GM23338 (cell line): ENCODE results near the gene HLA-G. TPM values are rescaled to one million over a fixed set of nuclear protein-coding genes. Genes with fewer than 3 reads are reported as not detected.

Experiments
- ATAC-seq: fragments of 200-7000 bp; cut with Tn5 transposase; 3 replicates; pipeline ENCODE4 v1.9.1; 2020
- DNase-seq: peaks from one replicate; pipeline ENCODE4 v3.0.0-alpha.2; 2015; ENCODE audit warnings: low spot score
- H2AFZ ChIP-seq: fragments of 200-600 bp; sonication (generic); 2 replicates; pipeline ENCODE4 v1.8.0; 2016; ENCODE audit warnings: antibody characterized with exemption, mild to moderate bottlenecking, moderate library complexity
- H3F3A ChIP-seq: fragments of 200-600 bp; sonication (generic); replicated peaks from 2 replicates; pipeline ENCODE4 v1.8.0; 2017; ENCODE audit warnings: antibody characterized with exemption, mixed run types, low read depth
- H3K27ac ChIP-seq: fragments of 200-600 bp; sonication (generic); 2 replicates; pipeline ENCODE4 v1.6.1; 2016; ENCODE audit warnings: low read depth
- H3K27me3 ChIP-seq: fragments of 200-600 bp; sonication (generic); 2 replicates; pipeline ENCODE4 v1.8.0; 2016; ENCODE audit warnings: mild to moderate bottlenecking, mixed run types, moderate library complexity; ENCODE audit not compliant: insufficient read depth
- H3K36me3 ChIP-seq: fragments of 200-600 bp; sonication (generic); 2 replicates; pipeline ENCODE4 v1.8.0; 2016; ENCODE audit warnings: mild to moderate bottlenecking; ENCODE audit not compliant: insufficient read depth
- H3K4me1 ChIP-seq: fragments of 200-600 bp; sonication (generic); 2 replicates; pipeline ENCODE4 v1.8.0; 2016; ENCODE audit warnings: mild to moderate bottlenecking, moderate library complexity; ENCODE audit not compliant: insufficient read depth
- H3K4me2 ChIP-seq: fragments of 200-600 bp; sonication (generic); 2 replicates; pipeline ENCODE4 v1.7.1; 2017; ENCODE audit warnings: mixed run types
- H3K4me3 ChIP-seq: fragments of 200-600 bp; sonication (generic); 2 replicates; pipeline ENCODE4 v1.6.1; 2016; ENCODE audit warnings: mixed run types
- H3K79me2 ChIP-seq: fragments of 200-600 bp; sonication (generic); replicated peaks from 2 replicates; pipeline ENCODE4 v1.8.0; 2017; ENCODE audit warnings: mild to moderate bottlenecking; ENCODE audit not compliant: insufficient read depth
- H3K9me2 ChIP-seq: fragments of 200-600 bp; sonication (generic); 2 replicates; pipeline ENCODE4 v1.8.0; 2017; ENCODE audit not compliant: insufficient read depth
- H4K20me1 ChIP-seq: fragments of 200-600 bp; sonication (generic); replicated peaks from 2 replicates; pipeline ENCODE4 v1.8.0; 2017; ENCODE audit warnings: mild to moderate bottlenecking; ENCODE audit not compliant: insufficient read depth
- H3K27ac Mint-ChIP-seq: 2 replicates; pipeline ENCODE4 v1.8.0; 2020; ENCODE audit warnings: inconsistent platforms, mild to moderate bottlenecking, moderate library complexity, mixed read lengths
- H3K27me3 Mint-ChIP-seq: 3 replicates; pipeline ENCODE4 v1.8.0; 2022; ENCODE audit warnings: low read depth, mild to moderate bottlenecking, moderate library complexity, mixed read lengths, inconsistent platforms; ENCODE audit not compliant: insufficient read depth, poor library complexity
- H3K36me3 Mint-ChIP-seq: 3 replicates; pipeline ENCODE4 v1.8.0; 2021; ENCODE audit warnings: low read depth, mild to moderate bottlenecking, inconsistent platforms, moderate library complexity, mixed read lengths
- H3K4me1 Mint-ChIP-seq: 3 replicates; pipeline ENCODE4 v1.8.0; 2020; ENCODE audit warnings: mild to moderate bottlenecking, inconsistent platforms, mixed read lengths
- H3K4me3 Mint-ChIP-seq: 3 replicates; pipeline ENCODE4 v1.8.0; 2021; ENCODE audit warnings: moderate library complexity, mild to moderate bottlenecking, inconsistent platforms, mixed read lengths
- H3K9me3 Mint-ChIP-seq: 3 replicates; pipeline ENCODE4 v1.8.0; 2020; ENCODE audit warnings: moderate library complexity, mild to moderate bottlenecking, inconsistent platforms, mixed read lengths
- CREB1 ChIP-seq: fragments of 250-450 bp; sonication (Bioruptor Pico); IDR thresholded peaks from 2 replicates; pipeline ENCODE4 v1.5.0; 2020; ENCODE audit warnings: low read depth, mild to moderate bottlenecking, moderate library complexity
- EZH2 ChIP-seq: fragments of 200-600 bp; sonication (generic); IDR thresholded peaks from one replicate; pipeline ENCODE4 v1.8.0; 2017; ENCODE audit warnings: antibody characterized with exemption, mild to moderate bottlenecking, low read depth; ENCODE audit not compliant: unreplicated experiment
- EZH2phosphoT487 ChIP-seq: fragments of 200-600 bp; sonication (generic); IDR thresholded peaks from one replicate; pipeline ENCODE4 v1.8.1; 2018; ENCODE audit warnings: antibody characterized with exemption; ENCODE audit not compliant: unreplicated experiment
- JUNB ChIP-seq: IDR thresholded peaks from one replicate; pipeline ENCODE4 v1.6.1; 2016; ENCODE audit warnings: antibody characterized with exemption; ENCODE audit not compliant: unreplicated experiment
- NANOG ChIP-seq: IDR thresholded peaks from 2 replicates; pipeline ENCODE4 v1.6.1; 2016; ENCODE audit warnings: antibody characterized with exemption, borderline replicate concordance
- POLR2AphosphoS5 ChIP-seq: IDR thresholded peaks from 2 replicates; pipeline ENCODE4 v1.6.1; 2016; ENCODE audit warnings: antibody characterized with exemption, low read depth
- STAT1 ChIP-seq: IDR thresholded peaks from one replicate; pipeline ENCODE4 v1.6.1; 2016; ENCODE audit warnings: antibody characterized with exemption; ENCODE audit not compliant: unreplicated experiment
- ZNF331 ChIP-seq: fragments of 250-450 bp; sonication (Bioruptor Pico); IDR thresholded peaks from 2 replicates; pipeline ENCODE4 v1.5.0; 2020; ENCODE audit warnings: low read depth, mild to moderate bottlenecking, moderate library complexity
- polyA plus RNA-seq: library from polyadenylated mRNA; unstranded; fragments of >200 nt; fragmentation: Nextera tagmentation; extraction: Ambion mirVana; gene quantifications from 2 replicates; pipeline ENCODE4 v1.2.1, GENCODE V29; 2016
- total RNA-seq: library from RNA; depleted of rRNA; stranded (reverse); fragments of >200 nt; shearing (Covaris generic); gene quantifications from 2 replicates; pipeline ENCODE4 v1.2.3, GENCODE V29; 2014
- TF ChIP-seq, protein P1 (sequence below), 2 experiments: fragments of 200-600 bp in 1 of 2; sonication (generic) in 1 of 2; conservative IDR thresholded peaks; 2 replicates each; pipeline versions ENCODE4 v1.5.1 to v1.6.1; 2016 to 2017; ENCODE audit warnings: antibody characterized with exemption in 2 of 2, low read depth in 2 of 2, mild to moderate bottlenecking in 2 of 2, moderate library complexity in 1 of 2
- TF ChIP-seq, protein P2 (sequence below): fragments of 250-450 bp; sonication (Bioruptor Pico); IDR thresholded peaks from 2 replicates; pipeline ENCODE4 v1.5.0; 2020; ENCODE audit warnings: mild to moderate bottlenecking, moderate library complexity

HLA-G gene
- total and polyA plus RNA-seq, 2 experiments from 2014 or later, result 2.5 to 2.8 TPM

- TF ChIP-seq EZH2phosphoT487 (no peak), EZH2 (no peak), ZNF331 (CRISPR knock-in tag) (no peak), STAT1 (no peak), POLR2AphosphoS5 (no peak)
- TF ChIP-seq, protein P1, sequence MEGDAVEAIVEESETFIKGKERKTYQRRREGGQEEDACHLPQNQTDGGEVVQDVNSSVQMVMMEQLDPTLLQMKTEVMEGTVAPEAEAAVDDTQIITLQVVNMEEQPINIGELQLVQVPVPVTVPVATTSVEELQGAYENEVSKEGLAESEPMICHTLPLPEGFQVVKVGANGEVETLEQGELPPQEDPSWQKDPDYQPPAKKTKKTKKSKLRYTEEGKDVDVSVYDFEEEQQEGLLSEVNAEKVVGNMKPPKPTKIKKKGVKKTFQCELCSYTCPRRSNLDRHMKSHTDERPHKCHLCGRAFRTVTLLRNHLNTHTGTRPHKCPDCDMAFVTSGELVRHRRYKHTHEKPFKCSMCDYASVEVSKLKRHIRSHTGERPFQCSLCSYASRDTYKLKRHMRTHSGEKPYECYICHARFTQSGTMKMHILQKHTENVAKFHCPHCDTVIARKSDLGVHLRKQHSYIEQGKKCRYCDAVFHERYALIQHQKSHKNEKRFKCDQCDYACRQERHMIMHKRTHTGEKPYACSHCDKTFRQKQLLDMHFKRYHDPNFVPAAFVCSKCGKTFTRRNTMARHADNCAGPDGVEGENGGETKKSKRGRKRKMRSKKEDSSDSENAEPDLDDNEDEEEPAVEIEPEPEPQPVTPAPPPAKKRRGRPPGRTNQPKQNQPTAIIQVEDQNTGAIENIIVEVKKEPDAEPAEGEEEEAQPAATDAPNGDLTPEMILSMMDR (conservative IDR thresholded peaks at IDR 0.05; ENCODE audit: low read depth in 2 of 2), result no peak
- no peak overlapping the region for H3K4me3 ChIP-seq
- H3K79me2 ChIP-seq, result no peaks in the 10 kb centered on the region
- no peak overlapping the region for H3K4me2 ChIP-seq
- no peaks in the 10 kb centered on the region for H4K20me1 ChIP-seq
- Mint-ChIP-seq H3K9me3 (peaks cover 3% of the 10 kb centered on the region; the same call in 2 of the 3 replicates), H3K27me3 (peaks cover 42% of the 10 kb centered on the region), H3K4me3 (no peak overlapping the region), H3K36me3 (peaks cover 2% of the 10 kb centered on the region; the same call in 1 of the 3 replicates), H3K27ac (no peak overlapping the region), H3K4me1 (no peaks in the 10 kb centered on the region; the same call in 2 of the 3 replicates)
- H3K4me1 ChIP-seq, result no peaks in the 10 kb centered on the region
- H2AFZ ChIP-seq, result no peak overlapping the region
- H3K36me3 ChIP-seq, result no peaks in the 10 kb centered on the region
- no peaks in the 10 kb centered on the region; the same call in 1 of the 2 replicates for H3K9me2 ChIP-seq
- H3K27ac ChIP-seq, result no peak overlapping the region
- no peaks in the 10 kb centered on the region for H3F3A ChIP-seq
- H3K27me3 ChIP-seq, result peaks cover 63% of the 10 kb centered on the region
- ATAC-seq (no peak), DNase-seq (no peak)
Measured at GRCh38 chr6:29829766-29830165, 2.1 kb downstream of the HLA-G start.

- H3K4me1 Mint-ChIP-seq, result no peaks in the 10 kb centered on the region; the same call in 2 of the 3 replicates
- Histone ChIP-seq H3K9me2 (no peaks in the 10 kb centered on the region; the same call in 1 of the 2 replicates), H3K79me2 (no peaks in the 10 kb centered on the region), H3K27me3 (peaks cover 57% of the 10 kb centered on the region), H3K4me1 (no peaks in the 10 kb centered on the region), H3F3A (no peaks in the 10 kb centered on the region), H3K4me2 (no peak overlapping the region), H3K36me3 (no peaks in the 10 kb centered on the region), H2AFZ (no peak overlapping the region), H3K4me3 (no peak overlapping the region), H3K27ac (no peak overlapping the region), H4K20me1 (no peaks in the 10 kb centered on the region)
- DNase-seq (no peak), ATAC-seq (no peak)
- peaks cover 47% of the 10 kb centered on the region for H3K27me3 Mint-ChIP-seq
- H3K4me3 Mint-ChIP-seq, result no peak overlapping the region; the same call in 2 of the 3 replicates
- TF ChIP-seq, protein P1 (conservative IDR thresholded peaks at IDR 0.05; ENCODE audit: low read depth in 2 of 2), result no peak
- TF ChIP-seq CREB1 (CRISPR knock-in tag) (no peak), JUNB (no peak), NANOG (no peak), STAT1 (no peak), EZH2 (no peak), EZH2phosphoT487 (no peak)
- TF ChIP-seq, protein P2, sequence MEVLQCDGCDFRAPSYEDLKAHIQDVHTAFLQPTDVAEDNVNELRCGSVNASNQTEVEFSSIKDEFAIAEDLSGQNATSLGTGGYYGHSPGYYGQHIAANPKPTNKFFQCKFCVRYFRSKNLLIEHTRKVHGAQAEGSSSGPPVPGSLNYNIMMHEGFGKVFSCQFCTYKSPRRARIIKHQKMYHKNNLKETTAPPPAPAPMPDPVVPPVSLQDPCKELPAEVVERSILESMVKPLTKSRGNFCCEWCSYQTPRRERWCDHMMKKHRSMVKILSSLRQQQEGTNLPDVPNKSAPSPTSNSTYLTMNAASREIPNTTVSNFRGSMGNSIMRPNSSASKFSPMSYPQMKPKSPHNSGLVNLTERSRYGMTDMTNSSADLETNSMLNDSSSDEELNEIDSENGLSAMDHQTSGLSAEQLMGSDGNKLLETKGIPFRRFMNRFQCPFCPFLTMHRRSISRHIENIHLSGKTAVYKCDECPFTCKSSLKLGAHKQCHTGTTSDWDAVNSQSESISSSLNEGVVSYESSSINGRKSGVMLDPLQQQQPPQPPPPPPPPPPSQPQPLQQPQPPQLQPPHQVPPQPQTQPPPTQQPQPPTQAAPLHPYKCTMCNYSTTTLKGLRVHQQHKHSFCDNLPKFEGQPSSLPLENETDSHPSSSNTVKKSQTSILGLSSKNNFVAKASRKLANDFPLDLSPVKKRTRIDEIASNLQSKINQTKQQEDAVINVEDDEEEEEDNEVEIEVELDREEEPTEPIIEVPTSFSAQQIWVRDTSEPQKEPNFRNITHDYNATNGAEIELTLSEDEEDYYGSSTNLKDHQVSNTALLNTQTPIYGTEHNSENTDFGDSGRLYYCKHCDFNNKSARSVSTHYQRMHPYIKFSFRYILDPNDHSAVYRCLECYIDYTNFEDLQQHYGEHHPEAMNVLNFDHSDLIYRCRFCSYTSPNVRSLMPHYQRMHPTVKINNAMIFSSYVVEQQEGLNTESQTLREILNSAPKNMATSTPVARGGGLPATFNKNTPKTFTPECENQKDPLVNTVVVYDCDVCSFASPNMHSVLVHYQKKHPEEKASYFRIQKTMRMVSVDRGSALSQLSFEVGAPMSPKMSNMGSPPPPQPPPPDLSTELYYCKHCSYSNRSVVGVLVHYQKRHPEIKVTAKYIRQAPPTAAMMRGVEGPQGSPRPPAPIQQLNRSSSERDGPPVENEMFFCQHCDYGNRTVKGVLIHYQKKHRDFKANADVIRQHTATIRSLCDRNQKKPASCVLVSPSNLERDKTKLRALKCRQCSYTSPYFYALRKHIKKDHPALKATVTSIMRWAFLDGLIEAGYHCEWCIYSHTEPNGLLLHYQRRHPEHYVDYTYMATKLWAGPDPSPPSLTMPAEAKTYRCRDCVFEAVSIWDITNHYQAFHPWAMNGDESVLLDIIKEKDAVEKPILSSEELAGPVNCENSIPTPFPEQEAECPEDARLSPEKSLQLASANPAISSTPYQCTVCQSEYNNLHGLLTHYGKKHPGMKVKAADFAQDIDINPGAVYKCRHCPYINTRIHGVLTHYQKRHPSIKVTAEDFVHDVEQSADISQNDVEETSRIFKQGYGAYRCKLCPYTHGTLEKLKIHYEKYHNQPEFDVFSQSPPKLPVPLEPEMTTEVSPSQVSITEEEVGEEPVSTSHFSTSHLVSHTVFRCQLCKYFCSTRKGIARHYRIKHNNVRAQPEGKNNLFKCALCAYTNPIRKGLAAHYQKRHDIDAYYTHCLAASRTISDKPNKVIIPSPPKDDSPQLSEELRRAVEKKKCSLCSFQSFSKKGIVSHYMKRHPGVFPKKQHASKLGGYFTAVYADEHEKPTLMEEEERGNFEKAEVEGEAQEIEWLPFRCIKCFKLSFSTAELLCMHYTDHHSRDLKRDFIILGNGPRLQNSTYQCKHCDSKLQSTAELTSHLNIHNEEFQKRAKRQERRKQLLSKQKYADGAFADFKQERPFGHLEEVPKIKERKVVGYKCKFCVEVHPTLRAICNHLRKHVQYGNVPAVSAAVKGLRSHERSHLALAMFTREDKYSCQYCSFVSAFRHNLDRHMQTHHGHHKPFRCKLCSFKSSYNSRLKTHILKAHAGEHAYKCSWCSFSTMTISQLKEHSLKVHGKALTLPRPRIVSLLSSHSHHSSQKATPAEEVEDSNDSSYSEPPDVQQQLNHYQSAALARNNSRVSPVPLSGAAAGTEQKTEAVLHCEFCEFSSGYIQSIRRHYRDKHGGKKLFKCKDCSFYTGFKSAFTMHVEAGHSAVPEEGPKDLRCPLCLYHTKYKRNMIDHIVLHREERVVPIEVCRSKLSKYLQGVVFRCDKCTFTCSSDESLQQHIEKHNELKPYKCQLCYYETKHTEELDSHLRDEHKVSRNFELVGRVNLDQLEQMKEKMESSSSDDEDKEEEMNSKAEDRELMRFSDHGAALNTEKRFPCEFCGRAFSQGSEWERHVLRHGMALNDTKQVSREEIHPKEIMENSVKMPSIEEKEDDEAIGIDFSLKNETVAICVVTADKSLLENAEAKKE (CRISPR knock-in tag), result no peak
- H3K36me3 Mint-ChIP-seq, result peaks cover 2% of the 10 kb centered on the region; the same call in 1 of the 3 replicates
- H3K9me3 Mint-ChIP-seq, result peaks cover 3% of the 10 kb centered on the region; the same call in 2 of the 3 replicates
- H3K27ac Mint-ChIP-seq, result no peak overlapping the region
Measured at GRCh38 chr6:29830409-29830808, 2.8 kb downstream of the HLA-G start.
